ENCODE measurements around the gene DNAAF5.

Gene DNAAF5

GRCh38 chr7:787332-788240 is 61.1 kb downstream of the DNAAF5 start:
- Histone ChIP-seq H3K79me1 (ENCODE audit: low read length) (no peaks in the 10 kb centered on the region), H3K4me1 (ENCODE audit: control insufficient read depth in 1 of 2, insufficient read depth in 2 of 2, low read length in 2 of 2) (no peaks in the 10 kb centered on the region), H3K4me2 (ENCODE audit: low read length) (no peak overlapping the region), H3K4ac (ENCODE audit: low read depth, low read length) (no peak overlapping the region), H4K12ac (ENCODE audit: low read depth, low read length) (no peak overlapping the region), H3K36me3 (ENCODE audit: control insufficient read depth in 1 of 2, insufficient read depth in 2 of 2, low read length in 2 of 2) (peaks cover 27 to 28% of the 10 kb centered on the region in 2 experiments), H2BK120ac (ENCODE audit: insufficient read depth, low read length, poor library complexity) (no peak overlapping the region), H3K27me3 (ENCODE audit: insufficient read depth, low read length) (no peaks in the 10 kb centered on the region), H4K8ac (ENCODE audit: low read depth, low read length) (no peak overlapping the region), H2BK12ac (ENCODE audit: low read length) (no peak overlapping the region), H3K23ac (ENCODE audit: low read length) (no peak overlapping the region), H3K27ac (ENCODE audit: low read depth, low read length) (no peak overlapping the region), H3K9ac (ENCODE audit: low read length) (no peak overlapping the region), H3K18ac (ENCODE audit: low read length) (no peak overlapping the region), H2AK5ac (ENCODE audit: low read length) (no peak overlapping the region), H2BK5ac (ENCODE audit: low read depth, low read length, poor library complexity) (no peak overlapping the region), H3K4me3 (ENCODE audit: low read depth, low read length) (no peak overlapping the region), H2AFZ (ENCODE audit: insufficient read depth, low read length, poor library complexity) (no peak overlapping the region), H4K91ac (ENCODE audit: low read depth, low read length) (no peak overlapping the region), H3K9me3 (ENCODE audit: insufficient read depth, low read depth, low read length) (peaks cover 3% of the 10 kb centered on the region), H3K14ac (ENCODE audit: low read length) (no peak overlapping the region), H3K79me2 (ENCODE audit: control insufficient read depth, insufficient read depth, low read length, poor library complexity) (no peaks in the 10 kb centered on the region)
- no peak for DNase-seq
- WGBS (ENCODE audit: extremely low coverage, insufficient coverage, insufficient read length), result no CpG with 5 or more reads among the region's 27 CpGs

GRCh38 chr7:791519-791918 is 65.0 kb downstream of the DNAAF5 start:
- no peak overlapping the region for H2AK5ac ChIP-seq (ENCODE audit: low read length)
- no peak overlapping the region for H4K91ac ChIP-seq (ENCODE audit: low read depth, low read length)
- H2BK120ac ChIP-seq (ENCODE audit: insufficient read depth, low read length, poor library complexity), result no peak overlapping the region
- H3K36me3 ChIP-seq (ENCODE audit: control insufficient read depth in 1 of 2, insufficient read depth in 2 of 2, low read length in 2 of 2), result peaks cover 3 to 6% of the 10 kb centered on the region in 2 experiments
- H3K27ac ChIP-seq (ENCODE audit: low read depth, low read length), result no peak overlapping the region
- H3K23ac ChIP-seq (ENCODE audit: low read length), result no peak overlapping the region
- H4K12ac ChIP-seq (ENCODE audit: low read depth, low read length), result no peak overlapping the region
- H2AFZ ChIP-seq (ENCODE audit: insufficient read depth, low read length, poor library complexity), result no peak overlapping the region
- no peak overlapping the region for H3K18ac ChIP-seq (ENCODE audit: low read length)
- H3K4me3 ChIP-seq (ENCODE audit: low read depth, low read length), result no peak overlapping the region
- no peak overlapping the region for H2BK12ac ChIP-seq (ENCODE audit: low read length)
- no peak overlapping the region for H3K9ac ChIP-seq (ENCODE audit: low read length)
- H3K4me1 ChIP-seq (ENCODE audit: control insufficient read depth in 1 of 2, insufficient read depth in 2 of 2, low read length in 2 of 2), result no peaks in the 10 kb centered on the region
- H2BK5ac ChIP-seq (ENCODE audit: low read depth, low read length, poor library complexity), result no peak overlapping the region
- H3K27me3 ChIP-seq (ENCODE audit: insufficient read depth, low read length), result no peaks in the 10 kb centered on the region
- no peak for DNase-seq
- no peak overlapping the region for H3K4me2 ChIP-seq (ENCODE audit: low read length)
- no peak overlapping the region for H3K14ac ChIP-seq (ENCODE audit: low read length)
- no peaks in the 10 kb centered on the region for H3K79me1 ChIP-seq (ENCODE audit: low read length)
- H3K79me2 ChIP-seq (ENCODE audit: control insufficient read depth, insufficient read depth, low read length, poor library complexity), result no peaks in the 10 kb centered on the region
- H4K8ac ChIP-seq (ENCODE audit: low read depth, low read length), result no peak overlapping the region
- H3K9me3 ChIP-seq (ENCODE audit: insufficient read depth, low read depth, low read length), result peaks cover 3% of the 10 kb centered on the region
- no peak overlapping the region for H3K4ac ChIP-seq (ENCODE audit: low read depth, low read length)
- no CpG with 5 or more reads among the region's 5 CpGs for WGBS (ENCODE audit: extremely low coverage, insufficient coverage, insufficient read length)

- H4K91ac ChIP-seq (ENCODE audit: low read depth, low read length), result no peak overlapping the region
- H3K4me2 ChIP-seq (ENCODE audit: low read length), result no peak overlapping the region
- no peaks in the 10 kb centered on the region for H3K27me3 ChIP-seq (ENCODE audit: insufficient read depth, low read length)
- no peak overlapping the region for H2BK5ac ChIP-seq (ENCODE audit: low read depth, low read length, poor library complexity)
- H4K12ac ChIP-seq (ENCODE audit: low read depth, low read length), result no peak overlapping the region
- H3K4me1 ChIP-seq (ENCODE audit: control insufficient read depth in 1 of 2, insufficient read depth in 2 of 2, low read length in 2 of 2), result no peaks in the 10 kb centered on the region
- no peaks in the 10 kb centered on the region for H3K79me1 ChIP-seq (ENCODE audit: low read length)
- H2AK5ac ChIP-seq (ENCODE audit: low read length), result no peak overlapping the region
- no peak overlapping the region for H3K4ac ChIP-seq (ENCODE audit: low read depth, low read length)
- no peak overlapping the region for H2AFZ ChIP-seq (ENCODE audit: insufficient read depth, low read length, poor library complexity)
- H3K36me3 ChIP-seq (ENCODE audit: control insufficient read depth in 1 of 2, insufficient read depth in 2 of 2, low read length in 2 of 2), result no peaks in the 10 kb centered on the region
- peaks cover 3% of the 10 kb centered on the region for H3K9me3 ChIP-seq (ENCODE audit: insufficient read depth, low read depth, low read length)
- WGBS (ENCODE audit: extremely low coverage, insufficient coverage, insufficient read length), result no CpG with 5 or more reads among the region's 5 CpGs
- H3K18ac ChIP-seq (ENCODE audit: low read length), result no peak overlapping the region
- H3K27ac ChIP-seq (ENCODE audit: low read depth, low read length), result no peak overlapping the region
- H4K8ac ChIP-seq (ENCODE audit: low read depth, low read length), result no peak overlapping the region
- no peak overlapping the region for H2BK120ac ChIP-seq (ENCODE audit: insufficient read depth, low read length, poor library complexity)
- no peak overlapping the region for H2BK12ac ChIP-seq (ENCODE audit: low read length)
- no peaks in the 10 kb centered on the region for H3K79me2 ChIP-seq (ENCODE audit: control insufficient read depth, insufficient read depth, low read length, poor library complexity)
- DNase-seq, result no peak
- H3K23ac ChIP-seq (ENCODE audit: low read length), result no peak overlapping the region
- H3K14ac ChIP-seq (ENCODE audit: low read length), result no peak overlapping the region
- H3K9ac ChIP-seq (ENCODE audit: low read length), result no peak overlapping the region
- no peak overlapping the region for H3K4me3 ChIP-seq (ENCODE audit: low read depth, low read length)
Measured at GRCh38 chr7:794207-794606, 67.7 kb downstream of the DNAAF5 start.

GRCh38 chr7:794671-795329 is 68.3 kb downstream of the DNAAF5 start:
- Histone ChIP-seq H3K79me1 (ENCODE audit: low read length) (no peaks in the 10 kb centered on the region), H3K4me2 (ENCODE audit: low read length) (no peak overlapping the region), H3K4me1 (ENCODE audit: control insufficient read depth in 1 of 2, insufficient read depth in 2 of 2, low read length in 2 of 2) (no peaks in the 10 kb centered on the region), H3K23ac (ENCODE audit: low read length) (no peak overlapping the region), H3K14ac (ENCODE audit: low read length) (no peak overlapping the region), H2BK120ac (ENCODE audit: insufficient read depth, low read length, poor library complexity) (no peak overlapping the region), H4K8ac (ENCODE audit: low read depth, low read length) (no peak overlapping the region), H3K4ac (ENCODE audit: low read depth, low read length) (no peak overlapping the region), H3K9ac (ENCODE audit: low read length) (no peak overlapping the region), H2BK5ac (ENCODE audit: low read depth, low read length, poor library complexity) (no peak overlapping the region), H2AFZ (ENCODE audit: insufficient read depth, low read length, poor library complexity) (no peak overlapping the region), H2BK12ac (ENCODE audit: low read length) (no peak overlapping the region), H3K79me2 (ENCODE audit: control insufficient read depth, insufficient read depth, low read length, poor library complexity) (no peaks in the 10 kb centered on the region), H3K36me3 (ENCODE audit: control insufficient read depth in 1 of 2, insufficient read depth in 2 of 2, low read length in 2 of 2) (no peaks in the 10 kb centered on the region), H3K4me3 (ENCODE audit: low read depth, low read length) (no peak overlapping the region), H3K9me3 (ENCODE audit: insufficient read depth, low read depth, low read length) (peaks cover 3% of the 10 kb centered on the region), H3K27ac (ENCODE audit: low read depth, low read length) (no peak overlapping the region), H4K91ac (ENCODE audit: low read depth, low read length) (no peak overlapping the region), H3K27me3 (ENCODE audit: insufficient read depth, low read length) (no peaks in the 10 kb centered on the region), H4K12ac (ENCODE audit: low read depth, low read length) (no peak overlapping the region), H3K18ac (ENCODE audit: low read length) (no peak overlapping the region), H2AK5ac (ENCODE audit: low read length) (no peak overlapping the region)
- DNase-seq, result no peak
- no CpG with 5 or more reads among the region's 31 CpGs for WGBS (ENCODE audit: extremely low coverage, insufficient coverage, insufficient read length)
